Endodermal cell (in vitro differentiated cells): ENCODE measurements around the gene MMP2. TPM values are rescaled to one million over a fixed set of nuclear protein-coding genes. Genes with fewer than 3 reads are reported as not detected.

Experiments
- DNase-seq: peaks from one replicate; pipeline ENCODE4 v3.0.0-alpha.2; 2017
- H3K27ac ChIP-seq: 2 replicates; pipeline ENCODE4 v1.5.1; 2013; ENCODE audit warnings: mild to moderate bottlenecking, low read depth, low read length, moderate library complexity
- H3K27me3 ChIP-seq: 2 replicates; pipeline ENCODE4 v1.6.1; 2013; ENCODE audit warnings: mild to moderate bottlenecking, low read length, moderate library complexity; ENCODE audit not compliant: insufficient read depth, control insufficient read depth, poor library complexity, severe bottlenecking
- H3K36me3 ChIP-seq: 2 replicates; pipeline ENCODE4 v1.7.0; 2013; ENCODE audit warnings: mild to moderate bottlenecking, low read length, moderate library complexity; ENCODE audit not compliant: control insufficient read depth, insufficient read depth
- H3K4me1 ChIP-seq: one replicate; pipeline ENCODE4 v1.7.0; 2013; ENCODE audit warnings: low read length; ENCODE audit not compliant: control insufficient read depth, insufficient read depth
- H3K4me3 ChIP-seq: 2 replicates; pipeline ENCODE4 v1.5.1; 2013; ENCODE audit warnings: mild to moderate bottlenecking, low read length, moderate library complexity
- H3K9ac ChIP-seq: 2 replicates; pipeline ENCODE4 v1.6.1; 2013; ENCODE audit warnings: mild to moderate bottlenecking, low read length, moderate library complexity; ENCODE audit not compliant: poor library complexity, severe bottlenecking; ENCODE audit errors: extremely low read depth
- H3K9me3 ChIP-seq: 2 replicates; pipeline ENCODE4 v1.6.1; 2013; ENCODE audit warnings: mild to moderate bottlenecking, low read length, moderate library complexity; ENCODE audit not compliant: control insufficient read depth
- H3K27ac Mint-ChIP-seq: 2 replicates; pipeline ENCODE4 v1.8.0; 2020; ENCODE audit warnings: mixed read lengths
- H3K27me3 Mint-ChIP-seq: 2 replicates; pipeline ENCODE4 v1.8.0; 2021; ENCODE audit warnings: mild to moderate bottlenecking, mixed read lengths; ENCODE audit not compliant: insufficient read depth
- H3K36me3 Mint-ChIP-seq: 2 replicates; pipeline ENCODE4 v1.8.0; 2020; ENCODE audit warnings: low read depth, mixed read lengths
- H3K4me1 Mint-ChIP-seq: 2 replicates; pipeline ENCODE4 v1.8.0; 2020; ENCODE audit warnings: mixed read lengths
- H3K4me3 Mint-ChIP-seq: 2 replicates; pipeline ENCODE4 v1.8.0; 2020; ENCODE audit warnings: mild to moderate bottlenecking, moderate library complexity, mixed read lengths
- H3K9me3 Mint-ChIP-seq: 2 replicates; pipeline ENCODE4 v1.8.0; 2020; ENCODE audit warnings: mild to moderate bottlenecking, mixed read lengths
- CTCF ChIP-seq: fragments of 200-600 bp; sonication (generic); conservative IDR thresholded peaks from 2 replicates; pipeline ENCODE4 v1.5.0; 2021; ENCODE audit warnings: antibody characterized with exemption, mild to moderate bottlenecking
- WGBS, 2 experiments: methylation state at CpG; one replicate each; pipeline versions ENCODE4 v1.1.5 to v1.1.7; 2013; ENCODE audit warnings: missing lambda C conversion rate in 2 of 2, mixed read lengths in 1 of 2; ENCODE audit not compliant: insufficient coverage in 1 of 2, insufficient read length in 1 of 2; 5-methylcytosine and 5-hydroxymethylcytosine counted together
- total RNA-seq, 2 donors: library from RNA; stranded (reverse); fragmentation: NEBNext Ultra II Directional in 1 of 2; extraction: Animal tissue kit (Norgen Biotek cat#: 25700) in 1 of 2; gene quantifications; 2 replicates in 1 of 2; 3 replicates in 1 of 2; pipeline ENCODE4 v1.2.1, GENCODE V29; 2021

MMP2 gene
- total RNA-seq, 2 donors from 2014 or later: 65.0 to 80.4 TPM

GRCh38 chr16:55476625-55477533, 2.1 kb upstream of the MMP2 start:
- Histone ChIP-seq H3K4me1 (no peaks in the 10 kb centered on the region), H3K27ac (no peak overlapping the region), H3K9ac (no peak overlapping the region), H3K4me3 (no peak overlapping the region), H3K9me3 (no peaks in the 10 kb centered on the region), H3K27me3 (peaks cover 29% of the 10 kb centered on the region), H3K36me3 (no peaks in the 10 kb centered on the region)
- DNase-seq: no peak
- 85 to 90% methylated on average over 5 to 6 of the region's 6 CpGs for WGBS, 2 experiments
- Mint-ChIP-seq H3K27me3 (peaks cover 36% of the 10 kb centered on the region), H3K4me1 (peaks cover 34% of the 10 kb centered on the region), H3K4me3 (no peak overlapping the region), H3K9me3 (no peaks in the 10 kb centered on the region), H3K36me3 (no peaks in the 10 kb centered on the region), H3K27ac (no peak overlapping the region)
- no peak for TF ChIP-seq CTCF

- Histone ChIP-seq H3K4me3 (no peak overlapping the region), H3K4me1 (no peaks in the 10 kb centered on the region), H3K27ac (no peak overlapping the region), H3K27me3 (peaks cover 29% of the 10 kb centered on the region), H3K9ac (no peak overlapping the region), H3K9me3 (no peaks in the 10 kb centered on the region), H3K36me3 (no peaks in the 10 kb centered on the region)
- WGBS, 2 experiments: 96% methylated on average over 3 of the region's 3 CpGs; no CpG with 5 or more reads in 1 of the 2 experiments
- peaks cover 36% of the 10 kb centered on the region for H3K27me3 Mint-ChIP-seq
- no peak for DNase-seq
- H3K9me3 Mint-ChIP-seq: no peaks in the 10 kb centered on the region
- H3K36me3 Mint-ChIP-seq: no peaks in the 10 kb centered on the region
- H3K27ac Mint-ChIP-seq: no peak overlapping the region
- peaks cover 34% of the 10 kb centered on the region for H3K4me1 Mint-ChIP-seq
- no peak overlapping the region for H3K4me3 Mint-ChIP-seq
- TF ChIP-seq CTCF: no peak
Observed at GRCh38 chr16:55477736-55478135, 1.3 kb upstream of the MMP2 start.

- Histone ChIP-seq H3K9ac (peak overlapping the region; percentile 41), H3K4me1 (no peaks in the 10 kb centered on the region), H3K27ac (peak overlapping the region; percentile 74), H3K9me3 (no peaks in the 10 kb centered on the region), H3K4me3 (peak overlapping the region; percentile 85), H3K27me3 (peaks cover 29% of the 10 kb centered on the region), H3K36me3 (peaks cover 12% of the 10 kb centered on the region)
- no peak for TF ChIP-seq CTCF
- peaks cover 24% of the 10 kb centered on the region for H3K4me1 Mint-ChIP-seq
- 0 to 2% methylated on average over 14 to 41 of the region's 41 CpGs for WGBS, 2 experiments
- H3K9me3 Mint-ChIP-seq: no peaks in the 10 kb centered on the region
- H3K36me3 Mint-ChIP-seq: peaks cover 16% of the 10 kb centered on the region
- H3K4me3 Mint-ChIP-seq: peak overlapping the region; percentile 77
- H3K27ac Mint-ChIP-seq: peak overlapping the region; percentile 81
- H3K27me3 Mint-ChIP-seq: peaks cover 36% of the 10 kb centered on the region
- DNase-seq: no peak
Observed at GRCh38 chr16:55479430-55480140, 587 bp downstream of the MMP2 start.
